ENCODE results near the gene GOLGA5.

Gene GOLGA5

DNA sequence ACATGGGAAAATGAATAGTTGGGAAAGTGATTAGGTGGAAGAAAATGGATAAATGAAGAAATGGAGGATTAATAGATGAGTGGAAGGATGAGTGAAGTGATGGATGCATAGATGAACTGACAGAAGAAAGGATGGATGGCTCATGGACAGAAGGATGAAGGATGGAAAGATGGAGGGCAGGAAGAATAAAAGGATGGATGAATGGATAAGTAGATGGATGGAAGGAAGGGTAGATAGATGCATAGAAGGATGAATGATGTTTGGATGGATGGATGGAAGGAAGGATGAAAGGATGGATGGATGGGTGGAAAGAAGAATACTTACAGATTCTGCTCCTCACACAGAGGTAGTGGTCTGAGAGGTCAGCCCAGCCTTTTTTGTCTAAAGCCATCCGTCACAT is 93.1 kb downstream of the GOLGA5 start:
- no peaks in the 10 kb centered on the region for H3K27me3 ChIP-seq (ENCODE audit: insufficient read depth, low read length, poor library complexity)
- H3K56ac ChIP-seq (ENCODE audit: low read length) = no peak overlapping the region
- DNase-seq = no peak
- no peak overlapping the region for H3K4ac ChIP-seq (ENCODE audit: low read depth, low read length)
- H3K4me3 ChIP-seq (ENCODE audit: low read length) = no peak overlapping the region
- no peak overlapping the region for H3K9ac ChIP-seq (ENCODE audit: low read length)
- no peak overlapping the region for H4K5ac ChIP-seq (ENCODE audit: low read length)
- H2AK5ac ChIP-seq (ENCODE audit: low read length) = no peak overlapping the region
- H2BK5ac ChIP-seq (ENCODE audit: low read length) = no peak overlapping the region
- no CpG with 5 or more reads among the region's 1 CpG for WGBS (ENCODE audit: extremely low coverage, insufficient coverage, low lambda C conversion rate)
- H2BK120ac ChIP-seq (ENCODE audit: low read depth, low read length) = no peak overlapping the region
- H3K79me1 ChIP-seq (ENCODE audit: low read length) = no peaks in the 10 kb centered on the region
- H3K18ac ChIP-seq (ENCODE audit: low read length) = no peak overlapping the region
- H3K36me3 ChIP-seq (ENCODE audit: control insufficient read depth, insufficient read depth, low read length) = no peaks in the 10 kb centered on the region
- no peak overlapping the region for H4K8ac ChIP-seq (ENCODE audit: low read depth, low read length)
- no peak overlapping the region for H3K23ac ChIP-seq (ENCODE audit: low read length)
- no peaks in the 10 kb centered on the region for H3K79me2 ChIP-seq (ENCODE audit: control insufficient read depth, insufficient read depth, low read length)
- no peak overlapping the region for H2BK15ac ChIP-seq (replicated peaks; ENCODE audit: low read depth)
- no peak overlapping the region for H3K27ac ChIP-seq (ENCODE audit: low read depth, low read length)
- no peak overlapping the region for H3K4me2 ChIP-seq (ENCODE audit: low read length)
- no peaks in the 10 kb centered on the region for H3K4me1 ChIP-seq (ENCODE audit: control insufficient read depth, low read depth, low read length)

DNA sequence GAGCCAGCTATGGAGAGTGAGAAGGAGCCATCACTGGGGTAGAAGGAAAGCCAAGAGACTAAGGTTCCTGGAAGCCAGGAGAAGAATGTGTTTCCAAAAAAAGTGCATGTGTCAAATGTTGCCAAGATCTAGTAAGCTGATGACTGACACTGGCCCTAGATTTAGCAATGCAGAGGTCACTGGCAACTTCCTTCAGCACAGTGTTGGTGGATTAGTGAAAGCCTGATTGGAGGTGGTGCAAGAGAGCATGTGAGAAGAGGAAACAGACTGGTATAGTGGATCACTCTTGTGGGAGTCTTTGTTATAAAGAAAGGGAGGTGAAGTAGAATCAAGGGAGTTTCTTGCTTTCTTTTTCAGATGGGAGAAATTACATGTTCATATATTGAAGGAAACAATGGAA is 94.8 kb downstream of the GOLGA5 start:
- Histone ChIP-seq H2BK120ac (ENCODE audit: low read depth, low read length) (no peak overlapping the region), H3K27ac (ENCODE audit: low read depth, low read length) (no peak overlapping the region), H3K4me2 (ENCODE audit: low read length) (no peak overlapping the region), H4K5ac (ENCODE audit: low read length) (no peak overlapping the region), H2AK5ac (ENCODE audit: low read length) (no peak overlapping the region), H3K23ac (ENCODE audit: low read length) (no peak overlapping the region), H4K8ac (ENCODE audit: low read depth, low read length) (no peak overlapping the region), H3K56ac (ENCODE audit: low read length) (no peak overlapping the region), H3K79me1 (ENCODE audit: low read length) (no peaks in the 10 kb centered on the region), H3K27me3 (ENCODE audit: insufficient read depth, low read length, poor library complexity) (no peaks in the 10 kb centered on the region), H3K18ac (ENCODE audit: low read length) (no peak overlapping the region), H2BK15ac (replicated peaks; ENCODE audit: low read depth) (no peak overlapping the region), H2BK5ac (ENCODE audit: low read length) (no peak overlapping the region), H3K4me3 (ENCODE audit: low read length) (no peak overlapping the region), H3K36me3 (ENCODE audit: control insufficient read depth, insufficient read depth, low read length) (no peaks in the 10 kb centered on the region), H3K79me2 (ENCODE audit: control insufficient read depth, insufficient read depth, low read length) (no peaks in the 10 kb centered on the region), H3K4me1 (ENCODE audit: control insufficient read depth, low read depth, low read length) (no peaks in the 10 kb centered on the region), H3K4ac (ENCODE audit: low read depth, low read length) (no peak overlapping the region), H3K9ac (ENCODE audit: low read length) (no peak overlapping the region)
- DNase-seq = no peak
